Stimulated activated CD4-positive, alpha-beta T cell treated with anti-CD3 and anti-CD28 coated beads, Interleukin-4, amount 100 ng/mL, for 4 hours (primary cell): ENCODE results near the gene ARFRP1.

Experiments
- DNase-seq, 2 experiments: peaks; one replicate each; pipeline ENCODE4 v3.0.0-alpha.2; 2020

Gene ARFRP1

DNA sequence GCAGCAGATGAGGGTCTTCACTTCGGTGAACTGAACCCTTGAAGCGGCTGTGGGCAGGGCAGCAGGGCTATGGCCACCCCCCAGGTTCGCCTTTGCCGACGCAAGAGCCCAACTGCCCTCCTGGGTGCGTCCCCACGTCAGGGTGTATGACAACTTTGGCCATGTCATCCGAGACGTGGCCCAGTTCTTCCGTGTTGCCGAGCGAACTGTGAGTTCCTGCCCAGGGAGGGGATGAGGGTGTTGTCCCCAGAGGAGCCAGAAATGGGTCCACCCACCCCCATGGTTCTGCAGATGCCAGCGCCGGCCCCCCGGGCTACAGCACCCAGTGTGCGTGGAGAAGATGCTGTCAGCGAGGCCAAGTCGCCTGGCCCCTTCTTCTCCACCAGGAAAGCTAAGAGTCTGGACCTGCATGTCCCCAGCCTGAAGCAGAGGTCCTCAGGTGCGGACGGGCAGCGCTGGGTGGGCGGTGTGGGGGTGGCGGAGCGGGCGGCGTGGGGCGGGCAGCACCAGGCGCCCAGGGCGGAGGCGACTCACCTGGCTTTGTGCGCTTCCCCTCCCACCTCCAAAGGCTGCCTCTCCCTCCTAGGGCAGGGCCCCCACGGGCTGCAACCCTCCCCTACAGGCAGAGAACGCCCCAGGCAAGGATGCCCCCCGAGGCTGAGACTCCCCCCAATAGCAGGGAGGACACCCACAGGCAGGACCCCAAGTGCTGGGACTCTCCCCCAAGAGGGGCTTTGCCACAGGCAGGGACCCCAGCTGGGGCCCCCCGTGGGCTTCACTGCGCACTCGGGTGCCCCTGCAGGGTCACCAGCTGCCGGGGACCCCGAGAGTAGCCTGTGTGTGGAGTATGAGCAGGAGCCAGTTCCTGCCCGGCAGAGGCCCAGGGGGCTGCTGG is 17.5 kb downstream of the ARFRP1 start:
- DNase-seq = no peak

DNA sequence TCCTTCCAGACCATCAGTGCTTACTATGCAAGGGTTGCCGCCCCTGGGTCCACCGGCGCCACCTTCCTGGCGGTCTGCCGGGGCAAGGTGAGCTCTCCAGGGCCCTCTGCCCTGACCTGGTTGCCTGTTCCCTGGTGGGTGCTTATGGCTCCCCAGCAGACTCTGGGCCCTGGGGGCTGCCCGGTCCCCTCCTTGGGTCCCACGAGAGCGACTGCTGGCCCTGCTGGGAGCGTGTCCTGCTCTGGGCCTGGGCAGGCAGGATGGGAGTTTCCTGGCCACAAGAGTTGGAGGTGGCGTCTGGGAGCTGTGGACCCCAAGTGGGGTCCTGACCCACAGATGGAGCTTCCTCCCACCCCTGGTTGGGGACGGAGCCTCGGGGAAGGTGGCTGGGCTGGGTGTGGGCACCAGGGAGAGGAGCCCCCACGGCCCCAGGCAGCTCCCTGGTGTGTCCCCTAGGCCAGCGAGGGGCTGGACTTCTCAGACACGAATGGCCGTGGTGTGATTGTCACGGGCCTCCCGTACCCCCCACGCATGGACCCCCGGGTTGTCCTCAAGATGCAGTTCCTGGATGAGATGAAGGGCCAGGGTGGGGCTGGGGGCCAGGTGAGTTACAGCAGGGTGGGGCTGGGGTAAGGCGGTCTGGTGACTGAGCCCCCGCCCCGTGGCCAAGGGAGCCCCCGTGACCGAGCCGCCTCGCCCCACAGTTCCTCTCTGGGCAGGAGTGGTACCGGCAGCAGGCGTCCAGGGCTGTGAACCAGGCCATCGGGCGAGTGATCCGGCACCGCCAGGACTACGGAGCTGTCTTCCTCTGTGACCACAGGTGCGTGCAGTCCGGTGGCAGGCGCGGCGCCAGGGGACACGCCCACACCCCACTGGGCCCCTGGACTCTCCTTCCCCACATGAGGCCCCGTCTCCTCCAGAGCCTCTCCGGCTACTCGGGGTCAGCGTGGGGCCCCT is 18.5 kb downstream of the ARFRP1 start:
- DNase-seq = no peak

DNA sequence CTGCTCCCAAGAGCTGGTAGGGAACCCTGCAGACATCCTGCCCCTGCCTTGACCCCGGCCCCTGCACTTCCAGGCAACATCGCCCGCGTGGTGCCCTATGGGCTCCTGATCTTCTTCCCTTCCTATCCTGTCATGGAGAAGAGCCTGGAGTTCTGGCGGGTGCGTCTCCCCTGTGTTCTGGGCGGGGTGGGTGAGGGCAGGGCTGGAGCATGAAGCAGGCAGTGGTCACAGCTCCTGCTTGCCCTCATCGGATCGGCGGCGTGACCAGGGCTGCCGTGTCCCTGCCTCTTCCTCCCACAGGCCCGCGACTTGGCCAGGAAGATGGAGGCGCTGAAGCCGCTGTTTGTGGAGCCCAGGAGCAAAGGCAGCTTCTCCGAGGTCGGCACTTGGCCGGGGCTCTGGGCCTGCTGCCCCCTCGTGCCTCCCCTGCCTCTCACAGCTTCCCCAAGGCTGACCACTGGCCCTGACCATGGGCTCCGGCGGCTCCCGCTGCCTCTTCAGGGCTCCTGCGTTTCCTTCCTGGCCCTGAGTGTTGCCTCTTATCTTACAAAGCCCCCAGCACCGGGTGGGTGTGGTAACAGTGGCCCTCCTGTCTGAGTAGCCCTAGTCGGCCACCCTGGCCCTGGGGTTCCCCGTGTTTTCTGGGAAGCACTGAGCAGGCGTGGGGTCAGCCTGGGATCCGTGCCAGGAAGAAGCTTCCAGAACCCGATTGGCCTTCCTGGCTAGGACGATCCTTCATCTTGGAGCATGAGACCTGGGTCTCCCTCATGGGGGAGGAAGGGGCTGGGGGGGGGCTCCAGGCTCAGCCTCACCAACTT is 19.3 kb downstream of the ARFRP1 start:
- DNase-seq = no peak

DNA sequence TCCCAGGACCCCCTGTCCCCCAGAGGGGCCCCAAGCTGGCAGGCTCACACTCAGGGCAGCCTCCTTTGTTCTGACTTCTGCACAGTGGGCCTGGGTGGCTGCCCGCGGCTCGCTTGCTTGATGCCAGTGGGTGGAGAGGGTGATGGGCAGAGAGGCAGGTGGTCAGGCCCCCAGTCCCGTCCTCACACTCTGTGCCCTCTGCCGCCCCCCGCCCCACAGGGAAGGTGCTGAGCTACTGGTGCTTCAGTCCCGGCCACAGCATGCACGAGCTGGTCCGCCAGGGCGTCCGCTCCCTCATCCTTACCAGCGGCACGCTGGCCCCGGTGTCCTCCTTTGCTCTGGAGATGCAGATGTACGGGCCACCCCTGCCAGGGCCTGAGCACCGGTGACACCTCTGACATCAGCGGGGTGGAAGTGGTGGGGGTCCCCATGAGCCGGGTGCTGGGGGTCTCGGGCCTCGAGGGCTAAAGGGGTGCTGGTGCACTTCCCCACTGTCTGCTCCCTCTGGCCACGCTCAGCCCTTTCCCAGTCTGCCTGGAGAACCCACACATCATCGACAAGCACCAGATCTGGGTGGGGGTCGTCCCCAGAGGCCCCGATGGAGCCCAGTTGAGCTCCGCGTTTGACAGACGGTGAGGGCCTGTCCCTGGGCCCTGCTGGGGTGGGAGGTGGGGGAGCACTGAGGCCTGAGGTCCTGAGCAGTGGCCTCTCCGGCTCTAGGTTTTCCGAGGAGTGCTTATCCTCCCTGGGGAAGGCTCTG is 20.2 kb downstream of the ARFRP1 start:
- DNase-seq = no peak

DNA sequence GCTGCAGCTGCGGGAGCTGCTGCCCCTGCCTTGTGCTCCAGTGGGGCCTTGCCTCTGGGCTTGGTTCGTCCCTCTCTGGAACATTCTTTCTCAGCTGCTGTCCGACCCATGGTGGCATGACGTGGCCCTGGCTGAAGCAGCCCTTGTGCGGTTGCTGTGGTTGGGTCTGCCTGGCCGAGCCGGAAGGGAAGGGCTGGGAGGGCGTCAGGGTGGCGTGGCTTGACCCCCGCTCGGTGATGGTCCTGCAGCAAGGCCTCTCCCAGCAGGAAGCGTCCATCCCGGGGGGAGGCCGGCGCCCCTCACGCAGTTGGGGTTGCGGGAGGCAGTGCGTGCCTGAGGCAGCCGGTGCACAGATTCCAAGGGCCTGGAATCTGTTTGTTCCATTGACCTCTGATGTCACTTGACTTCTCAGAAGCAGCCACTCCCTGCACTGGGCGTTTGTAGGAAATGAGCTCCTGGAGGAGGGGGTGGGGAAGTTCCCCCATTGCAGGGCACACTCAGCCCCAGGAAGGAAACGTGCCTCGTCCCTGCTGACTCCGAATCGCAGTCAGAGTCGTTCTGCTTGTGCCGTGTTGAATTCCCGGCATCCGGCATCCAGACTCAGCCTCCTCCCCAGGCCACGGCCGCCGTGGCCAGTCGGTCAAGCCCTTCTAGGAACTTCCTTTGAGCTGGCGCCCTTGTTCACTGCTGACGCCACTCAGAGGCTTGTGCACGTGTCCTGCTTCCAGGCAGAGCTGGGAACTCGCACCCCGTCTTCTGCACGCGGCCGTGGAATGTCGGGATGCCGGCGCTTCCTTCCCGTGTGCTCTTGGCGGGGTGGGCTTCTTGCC is 21.1 kb downstream of the ARFRP1 start:
- peak; percentile 54 to 78 for DNase-seq

DNA sequence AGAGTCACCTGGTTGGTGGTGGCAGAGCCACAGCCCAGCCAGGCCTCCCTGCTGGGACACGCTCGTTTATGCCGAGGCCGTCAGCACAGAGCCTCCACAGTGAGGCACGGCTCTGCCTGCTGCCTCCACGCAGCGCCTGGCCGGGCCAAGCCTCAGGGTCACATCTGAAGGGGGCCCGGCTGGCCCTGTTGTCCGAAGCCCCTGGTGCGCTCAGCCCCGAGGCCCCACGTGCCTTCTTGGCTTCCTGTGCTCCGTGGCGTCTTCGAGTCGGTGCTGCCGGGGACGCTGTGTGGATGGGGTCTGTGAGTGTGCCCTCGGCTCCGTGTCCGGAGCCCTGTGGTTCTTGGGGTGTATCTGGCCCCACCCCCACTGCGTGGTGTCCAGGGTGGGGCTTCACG is 21.7 kb downstream of the ARFRP1 start:
- no peak for DNase-seq

DNA sequence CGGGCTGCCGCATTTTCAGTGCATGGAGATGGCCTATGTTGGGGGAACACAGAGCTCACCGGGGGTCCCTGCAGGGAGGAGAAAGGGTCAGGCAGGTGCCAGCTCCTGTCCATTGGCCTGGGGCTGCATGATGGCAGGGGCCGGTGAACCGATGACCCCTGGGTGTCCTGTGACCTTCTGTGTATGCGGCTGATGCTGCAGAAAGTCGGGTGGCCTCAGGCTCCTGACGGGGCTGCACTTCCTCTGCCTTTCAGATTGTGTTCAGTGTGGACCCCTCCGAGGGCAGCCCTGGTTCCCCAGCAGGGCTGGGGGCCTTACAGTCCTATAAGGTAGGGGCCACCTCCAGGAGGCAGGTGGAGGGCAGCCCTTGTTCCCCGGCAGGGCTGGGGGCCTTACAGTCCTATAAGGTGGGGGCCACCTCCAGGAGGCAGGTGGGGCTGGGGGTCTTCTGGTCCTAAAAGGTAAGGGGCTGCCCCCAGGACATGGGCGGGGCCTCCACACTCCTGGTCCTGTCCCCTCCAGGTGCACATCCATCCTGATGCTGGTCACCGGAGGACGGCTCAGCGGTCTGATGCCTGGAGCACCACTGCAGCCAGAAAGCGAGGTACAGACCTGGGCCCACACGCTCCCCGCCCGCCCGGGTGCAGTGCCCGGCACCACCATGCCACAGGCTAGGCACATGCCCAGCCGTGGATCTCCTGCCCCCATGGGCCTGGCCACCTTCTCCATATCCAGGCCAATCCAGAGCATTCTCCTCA is 22.3 kb downstream of the ARFRP1 start:
- no peak for DNase-seq

DNA sequence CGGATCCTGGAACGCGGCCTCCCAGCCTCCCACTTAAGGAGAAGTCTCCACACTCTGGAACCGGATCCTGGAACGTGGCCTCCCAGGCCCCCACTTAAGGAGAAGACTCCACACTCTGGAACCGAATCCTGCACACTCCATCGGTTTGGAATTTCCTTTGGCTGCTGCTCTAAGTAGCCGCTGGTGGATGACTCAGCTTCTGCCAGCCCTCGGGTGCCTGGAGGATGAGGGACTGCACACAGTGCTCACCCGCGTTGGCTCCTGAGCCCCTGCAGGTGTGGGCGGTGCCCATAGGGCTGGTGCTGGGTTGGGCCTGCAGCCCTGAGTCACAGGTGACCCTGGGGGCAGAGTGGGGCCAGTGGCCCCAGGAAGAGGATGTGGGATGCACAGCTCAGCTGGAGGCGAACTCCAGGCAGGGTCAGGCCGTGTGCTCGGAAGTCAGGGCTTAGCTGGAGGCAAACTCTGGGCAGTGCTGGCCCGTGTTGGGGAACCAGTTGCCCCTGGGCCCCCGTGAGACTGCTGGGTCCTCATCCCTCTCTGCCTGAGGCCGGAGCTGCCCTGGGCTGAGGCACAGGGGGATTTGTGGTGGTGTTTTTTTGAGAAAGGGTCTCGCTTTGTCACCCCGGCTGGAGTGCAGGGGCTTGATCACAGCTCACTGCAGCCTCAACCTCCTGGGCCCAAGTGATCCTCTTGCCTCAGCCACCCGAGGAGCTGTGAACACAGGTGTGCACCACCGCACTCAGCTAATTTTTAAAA is 25.2 kb downstream of the ARFRP1 start:
- no peak for DNase-seq

DNA sequence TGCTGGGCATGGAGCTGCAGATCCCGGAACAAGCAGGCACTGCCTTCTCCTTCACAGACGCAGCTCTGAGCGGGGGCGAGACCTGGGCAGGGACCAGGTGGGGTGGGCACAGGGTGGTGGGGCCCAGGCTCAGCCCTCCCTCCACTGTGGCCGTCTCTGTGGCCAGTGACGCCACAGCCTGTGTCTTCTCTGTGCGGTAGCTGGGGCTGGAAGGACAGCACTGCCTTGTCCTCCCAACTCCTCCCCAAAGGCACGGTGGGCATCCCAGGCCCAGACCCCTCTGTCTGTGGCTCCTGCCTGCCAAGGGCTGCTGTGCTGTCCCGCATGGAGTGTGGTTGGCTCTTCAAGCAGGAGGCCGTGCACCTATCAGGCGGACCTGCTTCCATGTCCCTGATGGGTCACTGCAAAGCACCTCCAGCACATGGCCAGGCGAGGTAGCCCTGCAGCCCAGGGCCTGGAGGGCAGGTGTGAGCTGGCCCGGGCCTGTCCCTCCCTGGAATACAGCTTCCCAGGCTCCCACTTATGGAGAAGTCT is 26.1 kb downstream of the ARFRP1 start:
- DNase-seq = no peak

DNA sequence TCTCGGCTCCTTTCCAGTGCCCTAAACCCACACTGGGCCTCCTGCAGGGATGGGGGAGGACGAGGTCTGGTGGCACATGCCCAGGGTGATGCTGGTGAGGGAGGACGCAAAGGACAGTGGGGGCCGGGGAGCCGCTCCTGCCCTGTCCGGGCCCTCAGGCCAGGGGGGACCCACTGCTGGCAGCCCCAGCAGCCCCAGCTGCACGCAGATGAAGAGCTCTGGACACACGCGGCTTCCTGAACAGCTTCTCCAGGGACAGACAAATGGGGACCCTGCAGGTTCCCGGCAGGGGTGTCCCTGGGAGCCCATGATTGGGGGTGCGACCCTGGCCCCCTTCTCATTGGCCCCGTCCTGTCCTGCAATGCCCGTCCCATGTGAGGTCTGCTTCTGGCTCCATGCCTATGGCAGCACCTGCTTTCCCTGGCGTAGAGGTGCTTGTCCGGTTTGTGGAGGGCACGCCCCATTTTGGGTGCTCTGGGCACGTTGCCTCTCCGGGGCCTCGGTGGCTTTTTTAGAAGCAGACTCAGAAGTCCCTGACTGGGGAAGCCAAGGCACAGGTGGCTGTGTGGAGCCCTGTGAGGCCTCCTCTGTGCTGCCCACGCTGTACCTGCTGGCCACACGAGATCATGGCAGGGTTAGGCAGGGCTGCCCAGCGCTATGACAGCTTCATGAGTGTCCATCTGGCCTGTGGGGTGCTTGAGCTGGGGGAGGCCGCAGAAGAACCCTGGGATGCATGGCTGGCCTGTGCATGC is 26.7 kb downstream of the ARFRP1 start:
- DNase-seq = no peak

DNA sequence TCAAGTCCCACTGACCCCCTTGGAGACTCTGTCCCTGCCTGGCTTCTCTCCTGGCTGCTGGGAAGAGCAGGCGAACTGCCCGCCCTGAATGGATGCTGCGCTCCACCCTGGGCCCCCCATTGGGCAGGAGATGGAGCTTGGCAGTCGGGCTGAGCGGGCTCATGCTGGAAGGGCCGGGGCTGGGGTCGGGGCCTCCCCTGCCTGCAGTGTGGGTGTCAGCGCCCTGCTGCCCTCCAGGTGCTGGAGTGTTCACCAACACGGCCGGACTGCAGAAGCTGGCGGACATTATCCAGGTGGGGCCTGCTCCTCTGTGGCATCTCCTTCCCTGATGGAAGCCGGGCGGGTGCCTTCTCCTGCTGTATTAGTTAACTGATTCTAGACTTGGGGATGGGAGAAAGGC is 27.3 kb downstream of the ARFRP1 start:
- DNase-seq = no peak

DNA sequence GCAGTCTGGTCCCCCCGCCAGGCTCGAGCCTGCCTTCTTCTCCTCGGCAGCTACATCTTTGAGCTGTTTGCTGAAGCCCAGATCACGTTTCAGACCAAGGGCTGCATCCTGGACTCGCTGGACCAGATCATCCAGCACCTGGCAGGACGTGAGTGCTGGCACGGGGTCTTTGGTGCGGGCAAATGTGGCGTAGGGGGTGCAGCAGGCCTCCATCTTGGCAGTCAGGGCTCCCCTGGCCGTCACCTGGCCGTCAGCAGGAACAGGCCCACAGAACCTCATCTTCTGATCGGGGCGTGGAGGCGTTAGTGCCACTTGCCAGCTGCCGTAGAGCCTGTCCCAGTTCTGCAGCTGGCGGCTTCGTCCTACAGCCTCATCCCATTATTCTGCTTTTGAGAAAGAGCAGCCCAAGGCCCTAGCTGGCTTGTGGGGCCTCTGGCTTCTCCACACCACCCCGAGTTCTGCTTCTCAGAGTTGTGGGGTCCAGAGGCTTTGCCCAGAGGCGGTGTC is 27.9 kb downstream of the ARFRP1 start:
- DNase-seq = no peak

DNA sequence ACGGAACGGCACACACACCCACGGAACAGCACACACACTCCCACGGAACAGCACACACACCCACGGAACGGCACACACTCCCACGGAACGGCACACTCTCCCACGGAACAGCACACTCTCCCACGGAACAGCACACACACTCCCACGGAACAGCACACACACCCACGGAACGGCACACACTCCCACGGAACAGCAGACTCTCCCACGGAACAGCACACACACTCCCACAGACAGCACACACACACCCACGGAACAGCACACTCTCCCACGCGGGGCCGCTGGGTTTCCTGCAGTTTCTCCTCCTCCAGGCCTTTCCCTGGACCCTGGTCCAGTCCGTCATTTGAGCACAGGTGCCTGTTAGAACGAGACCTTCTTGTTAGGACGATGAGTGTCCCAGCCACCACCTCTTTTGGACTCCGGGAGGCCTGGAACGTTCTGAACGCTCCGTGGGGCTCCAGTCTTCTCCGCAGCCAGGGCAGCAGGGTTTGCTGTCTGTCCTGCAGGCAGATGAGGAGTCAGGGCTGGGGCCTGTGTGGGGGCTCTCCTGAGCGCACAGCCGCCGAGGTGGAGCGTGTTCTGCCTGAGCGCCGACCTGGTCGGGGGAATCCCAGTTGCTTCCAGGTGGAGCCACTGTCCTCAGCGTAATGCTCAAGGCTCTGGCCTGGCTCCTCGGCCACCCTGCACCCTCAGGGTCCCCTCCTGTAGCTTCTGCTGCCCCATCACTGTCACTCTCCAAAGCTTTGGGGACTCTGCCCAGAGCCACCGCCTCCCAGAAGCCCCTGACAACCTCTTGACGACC is 28.9 kb downstream of the ARFRP1 start:
- DNase-seq = no peak

DNA sequence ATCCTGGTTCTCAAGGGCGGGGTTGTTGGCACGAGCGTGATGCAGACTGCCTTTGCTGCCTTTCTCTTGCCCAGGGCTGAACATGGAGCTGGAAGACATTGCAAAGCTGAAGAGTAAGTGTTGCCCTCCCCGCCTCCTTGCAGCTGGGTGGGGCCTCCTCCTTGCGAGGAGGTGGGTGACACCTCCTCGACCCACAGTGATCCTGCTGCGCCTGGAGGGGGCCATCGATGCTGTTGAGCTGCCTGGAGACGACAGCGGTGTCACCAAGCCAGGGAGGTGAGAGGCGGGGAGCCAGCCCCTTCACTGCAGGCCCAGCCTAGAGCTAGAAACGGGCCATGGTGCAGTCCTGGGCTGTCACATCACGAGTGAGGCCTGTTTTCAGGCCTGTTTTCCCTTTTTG is 29.7 kb downstream of the ARFRP1 start:
- no peak for DNase-seq

DNA sequence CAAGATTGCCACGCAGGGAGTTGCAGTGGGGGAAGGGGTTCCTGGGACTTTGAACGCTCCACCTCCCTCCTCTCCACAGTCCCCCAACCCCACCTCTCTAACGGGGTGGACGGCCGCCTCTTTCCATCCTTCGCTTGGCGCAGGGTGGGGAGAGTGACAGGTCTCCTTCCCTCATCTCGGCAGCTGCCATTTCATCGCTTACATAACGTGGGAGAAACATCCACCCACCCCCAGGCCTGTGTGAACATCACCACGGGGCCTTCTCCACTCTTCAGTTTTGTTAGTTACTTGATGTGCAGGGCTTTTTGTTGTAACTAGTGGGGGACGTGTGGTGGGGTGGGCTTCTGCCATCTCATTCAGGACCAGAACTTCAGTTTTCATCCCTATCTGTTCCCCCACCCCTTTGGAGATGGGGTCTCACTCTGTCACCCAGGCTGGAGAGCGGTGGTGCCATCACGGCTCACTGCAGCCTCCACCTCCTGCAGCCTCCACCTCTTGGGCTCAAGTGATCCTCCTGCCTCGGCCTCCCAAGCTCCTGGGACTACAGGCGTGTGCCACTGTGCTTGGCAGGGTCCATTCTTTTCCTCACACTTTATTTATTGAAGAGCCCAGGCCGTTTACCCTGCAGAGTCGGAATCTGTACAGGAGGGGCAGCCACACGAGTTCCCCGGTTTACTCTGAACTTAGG is 32.0 kb downstream of the ARFRP1 start:
- DNase-seq = no peak

DNA sequence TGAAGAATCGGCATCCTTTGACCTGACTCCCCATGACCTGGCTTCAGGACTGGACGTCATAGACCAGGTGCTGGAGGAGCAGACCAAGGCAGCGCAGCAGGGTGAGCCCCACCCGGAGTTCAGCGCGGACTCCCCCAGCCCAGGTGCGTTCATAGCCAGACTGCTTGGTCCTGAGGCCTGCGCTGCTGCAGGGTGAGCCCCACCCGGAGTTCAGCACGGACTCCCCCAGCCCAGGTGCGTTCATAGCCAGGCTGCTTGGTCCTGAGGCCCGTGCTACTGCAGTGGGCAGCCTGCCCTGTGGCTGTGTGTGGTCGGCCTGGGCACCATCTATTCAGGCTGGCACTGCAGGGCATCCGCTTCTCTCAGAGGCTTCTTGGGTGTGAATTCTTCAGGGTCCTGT is 33.8 kb downstream of the ARFRP1 start:
- no peak for DNase-seq

DNA sequence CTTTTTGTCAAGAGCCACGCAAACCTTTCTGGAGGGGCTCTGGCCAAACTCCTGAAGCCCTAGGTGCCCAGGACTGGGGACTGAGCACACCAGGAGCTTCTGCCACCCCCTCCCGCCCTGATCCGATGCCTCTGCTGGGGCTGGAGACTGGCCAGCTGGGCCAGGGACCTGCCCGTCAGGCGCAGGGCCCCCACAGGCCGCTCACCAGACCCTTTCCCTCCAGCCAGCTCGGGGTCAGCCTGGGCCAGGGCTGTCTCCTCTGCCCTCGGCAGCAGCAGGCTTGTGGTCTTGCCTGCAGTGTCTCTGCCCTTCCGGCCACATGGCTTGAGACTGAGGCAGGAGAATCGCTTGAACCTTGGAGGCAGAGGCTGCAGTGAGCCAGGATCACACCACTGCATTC is 35.1 kb downstream of the ARFRP1 start:
- DNase-seq = no peak
